ENCODE measurements around the gene NELFA. TPM values are rescaled to one million over a fixed set of nuclear protein-coding genes. Genes with fewer than 3 reads are reported as not detected.

Gene NELFA
- total and polyA plus RNA-seq, 2 of the 13 experiments (the other 11 are each of a cell fraction or from before 2014, with no cell fraction given): 13.3 to 18.5 TPM

DNA sequence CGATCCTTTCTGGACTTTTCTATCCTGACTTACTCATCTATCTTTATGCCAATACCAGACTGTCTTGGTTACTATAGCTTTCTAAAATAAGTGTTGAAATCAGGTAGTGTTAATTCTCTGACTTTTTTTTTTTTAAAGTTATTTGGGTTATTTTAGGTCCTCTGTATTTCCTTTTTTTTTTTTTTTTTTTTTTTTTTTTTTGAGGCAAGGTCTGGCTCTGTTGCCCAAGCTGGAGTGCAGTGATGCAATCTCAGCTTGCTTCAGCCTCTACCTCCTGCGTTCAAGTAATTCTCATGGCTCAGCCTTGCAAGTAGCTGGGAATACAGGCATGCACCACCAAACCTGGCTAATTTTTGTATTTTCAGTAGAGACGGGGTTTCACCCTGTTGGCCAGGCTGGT, 2.8 kb upstream of the NELFA start:
- intact Hi-C loops (cut with micrococcal nuclease; ENCODE audit: unreplicated experiment) (no loop called here), in situ Hi-C loops (cut with HindIII; ENCODE audit: extremely low pct_ligation_motif_present, low pct_unique_long_range_greater_than_20kb) (loop anchor here (25.0 kb wide), 1 partner anchor 176 kb away; no protein-coding TSS in a partner anchor)
- 14% methylated on average over 3 of the region's 3 CpGs for WGBS (ENCODE audit: low lambda C conversion rate)
- ATAC-seq: no peak
- TF ChIP-seq, protein P1, sequence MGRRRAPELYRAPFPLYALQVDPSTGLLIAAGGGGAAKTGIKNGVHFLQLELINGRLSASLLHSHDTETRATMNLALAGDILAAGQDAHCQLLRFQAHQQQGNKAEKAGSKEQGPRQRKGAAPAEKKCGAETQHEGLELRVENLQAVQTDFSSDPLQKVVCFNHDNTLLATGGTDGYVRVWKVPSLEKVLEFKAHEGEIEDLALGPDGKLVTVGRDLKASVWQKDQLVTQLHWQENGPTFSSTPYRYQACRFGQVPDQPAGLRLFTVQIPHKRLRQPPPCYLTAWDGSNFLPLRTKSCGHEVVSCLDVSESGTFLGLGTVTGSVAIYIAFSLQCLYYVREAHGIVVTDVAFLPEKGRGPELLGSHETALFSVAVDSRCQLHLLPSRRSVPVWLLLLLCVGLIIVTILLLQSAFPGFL (CRISPR knock-in tag; IDR thresholded peaks at IDR 0.05): no peak
- TF ChIP-seq GTF3A (CRISPR knock-in tag; conservative IDR thresholded peaks at IDR 0.05) (no peak), CEBPG (CRISPR knock-in tag; IDR thresholded peaks at IDR 0.05) (peak; percentile 57), SATB2 (CRISPR knock-in tag; IDR thresholded peaks at IDR 0.05) (no peak), CEBPB (IDR thresholded peaks at IDR 0.05; ENCODE audit: borderline replicate concordance, low read depth, low read length) (peak; percentile 79)
- TF ChIP-seq, protein P2, sequence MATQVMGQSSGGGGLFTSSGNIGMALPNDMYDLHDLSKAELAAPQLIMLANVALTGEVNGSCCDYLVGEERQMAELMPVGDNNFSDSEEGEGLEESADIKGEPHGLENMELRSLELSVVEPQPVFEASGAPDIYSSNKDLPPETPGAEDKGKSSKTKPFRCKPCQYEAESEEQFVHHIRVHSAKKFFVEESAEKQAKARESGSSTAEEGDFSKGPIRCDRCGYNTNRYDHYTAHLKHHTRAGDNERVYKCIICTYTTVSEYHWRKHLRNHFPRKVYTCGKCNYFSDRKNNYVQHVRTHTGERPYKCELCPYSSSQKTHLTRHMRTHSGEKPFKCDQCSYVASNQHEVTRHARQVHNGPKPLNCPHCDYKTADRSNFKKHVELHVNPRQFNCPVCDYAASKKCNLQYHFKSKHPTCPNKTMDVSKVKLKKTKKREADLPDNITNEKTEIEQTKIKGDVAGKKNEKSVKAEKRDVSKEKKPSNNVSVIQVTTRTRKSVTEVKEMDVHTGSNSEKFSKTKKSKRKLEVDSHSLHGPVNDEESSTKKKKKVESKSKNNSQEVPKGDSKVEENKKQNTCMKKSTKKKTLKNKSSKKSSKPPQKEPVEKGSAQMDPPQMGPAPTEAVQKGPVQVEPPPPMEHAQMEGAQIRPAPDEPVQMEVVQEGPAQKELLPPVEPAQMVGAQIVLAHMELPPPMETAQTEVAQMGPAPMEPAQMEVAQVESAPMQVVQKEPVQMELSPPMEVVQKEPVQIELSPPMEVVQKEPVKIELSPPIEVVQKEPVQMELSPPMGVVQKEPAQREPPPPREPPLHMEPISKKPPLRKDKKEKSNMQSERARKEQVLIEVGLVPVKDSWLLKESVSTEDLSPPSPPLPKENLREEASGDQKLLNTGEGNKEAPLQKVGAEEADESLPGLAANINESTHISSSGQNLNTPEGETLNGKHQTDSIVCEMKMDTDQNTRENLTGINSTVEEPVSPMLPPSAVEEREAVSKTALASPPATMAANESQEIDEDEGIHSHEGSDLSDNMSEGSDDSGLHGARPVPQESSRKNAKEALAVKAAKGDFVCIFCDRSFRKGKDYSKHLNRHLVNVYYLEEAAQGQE (IDR thresholded peaks at IDR 0.05; ENCODE audit: borderline replicate concordance in 1 of 2, low read depth in 1 of 2, low read length in 2 of 2): no peak
- Histone ChIP-seq H3K4me3 (replicated peaks in 1 of 3; ENCODE audit: insufficient read depth in 1 of 3, low read depth in 2 of 3, low read length in 3 of 3) (no peak overlapping the region), H3K27me3 (ENCODE audit: control insufficient read depth in 1 of 2, insufficient read depth in 2 of 2, low read length in 2 of 2) (no peaks in the 10 kb centered on the region; a peak in 2 of 5 replicates), H3K4me1 (ENCODE audit: insufficient read depth, low read length) (peaks cover 16% of the 10 kb centered on the region), H2AFZ (ENCODE audit: low read length) (no peak overlapping the region), H3K9me3 (ENCODE audit: low read length) (no peaks in the 10 kb centered on the region), H3K36me3 (replicated peaks in 1 of 2; ENCODE audit: control insufficient read depth in 1 of 2, insufficient read depth in 2 of 2, low read length in 2 of 2) (no peaks in the 10 kb centered on the region; a peak in 1 of 5 replicates), H3K4me2 (ENCODE audit: low read depth, low read length) (no peak overlapping the region), H3K27ac (ENCODE audit: extremely low read length, insufficient read depth, low read length) (no peak overlapping the region), H3K79me2 (ENCODE audit: insufficient read depth, low read length) (peaks cover 18% of the 10 kb centered on the region), H3K9ac (ENCODE audit: insufficient read depth, low read depth, low read length) (no peak overlapping the region), H4K20me1 (ENCODE audit: insufficient read depth, low read length) (peaks cover 10% of the 10 kb centered on the region)
- FAIRE-seq: no peak
- no TSS peak for BruUV-seq (replicated peaks)
- no peak for DNase-seq (ENCODE audit: low spot score)
- CTCF ChIA-PET (ENCODE audit: low intra/inter-chr PET ratio, low total read pairs): no interaction called here
- POLR2A ChIA-PET: no interaction called here
